ENCODE measurements around the gene DLG2. TPM values are rescaled to one million over a fixed set of nuclear protein-coding genes. Genes with fewer than 3 reads are reported as not detected.

Gene DLG2
- total RNA-seq, 1 donor from 2014 or later: 1.8 TPM

- no peaks in the 10 kb centered on the region for H3K36me3 ChIP-seq (ENCODE audit: insufficient read depth, low read length)
- H3K9ac ChIP-seq (ENCODE audit: low read length): no peak overlapping the region
- Mint-ChIP-seq H3K27me3 (ENCODE audit: low read depth, unreplicated experiment) (no peaks in the 10 kb centered on the region), H3K36me3 (ENCODE audit: low read depth, unreplicated experiment) (no peaks in the 10 kb centered on the region), H3K4me1 (ENCODE audit: low read depth, unreplicated experiment) (peaks cover 37% of the 10 kb centered on the region), H3K4me3 (ENCODE audit: unreplicated experiment) (no peak overlapping the region), H3K9me3 (ENCODE audit: unreplicated experiment) (no peaks in the 10 kb centered on the region), H3K27ac (ENCODE audit: unreplicated experiment) (no peak overlapping the region)
- H3K79me2 ChIP-seq (ENCODE audit: insufficient read depth, low read length): no peaks in the 10 kb centered on the region
- no peak overlapping the region for H3K4me3 ChIP-seq (ENCODE audit: insufficient read depth, low read depth, low read length)
- H2AFZ ChIP-seq (ENCODE audit: low read depth, low read length): peak overlapping the region; percentile 32
- TF ChIP-seq EZH2 (IDR thresholded peaks at IDR 0.05; ENCODE audit: insufficient read depth, low read length): no peak
- no peak for TF ChIP-seq CTCF (IDR thresholded peaks at IDR 0.05; ENCODE audit: insufficient read depth, low read depth, low read length)
- H3K9me3 ChIP-seq (ENCODE audit: insufficient read depth, low read depth, low read length): no peaks in the 10 kb centered on the region
- peaks cover 17% of the 10 kb centered on the region for H3K4me1 ChIP-seq (ENCODE audit: insufficient read depth, low read length)
- no peak overlapping the region for H3K27ac ChIP-seq (ENCODE audit: low read depth, low read length)
- DNase-seq (ENCODE audit: low read depth) (no peak), FAIRE-seq (no peak)
- H4K20me1 ChIP-seq (ENCODE audit: insufficient read depth, low read length): no peaks in the 10 kb centered on the region
- H3K27me3 ChIP-seq (ENCODE audit: insufficient read depth, low read length): no peaks in the 10 kb centered on the region
- H3K4me2 ChIP-seq (ENCODE audit: low read length): no peak overlapping the region
Observed at GRCh38 chr11:83662494-83662893, 1964.7 kb downstream of the DLG2 start.

GRCh38 chr11:83661491-83662350 is 1965.4 kb downstream of the DLG2 start:
- H3K4me3 ChIP-seq (ENCODE audit: insufficient read depth, low read depth, low read length): no peak overlapping the region
- FAIRE-seq (no peak), DNase-seq (ENCODE audit: low read depth) (no peak)
- Mint-ChIP-seq H3K9me3 (ENCODE audit: unreplicated experiment) (no peaks in the 10 kb centered on the region), H3K4me3 (ENCODE audit: unreplicated experiment) (no peak overlapping the region), H3K36me3 (ENCODE audit: low read depth, unreplicated experiment) (no peaks in the 10 kb centered on the region), H3K27ac (ENCODE audit: unreplicated experiment) (no peak overlapping the region), H3K4me1 (ENCODE audit: low read depth, unreplicated experiment) (peaks cover 40% of the 10 kb centered on the region), H3K27me3 (ENCODE audit: low read depth, unreplicated experiment) (no peaks in the 10 kb centered on the region)
- H3K4me1 ChIP-seq (ENCODE audit: insufficient read depth, low read length): peaks cover 17% of the 10 kb centered on the region
- H3K36me3 ChIP-seq (ENCODE audit: insufficient read depth, low read length): no peaks in the 10 kb centered on the region
- no peaks in the 10 kb centered on the region for H3K27me3 ChIP-seq (ENCODE audit: insufficient read depth, low read length)
- no peak overlapping the region for H2AFZ ChIP-seq (ENCODE audit: low read depth, low read length)
- no peaks in the 10 kb centered on the region for H3K9me3 ChIP-seq (ENCODE audit: insufficient read depth, low read depth, low read length)
- H3K9ac ChIP-seq (ENCODE audit: low read length): no peak overlapping the region
- H3K27ac ChIP-seq (ENCODE audit: low read depth, low read length): no peak overlapping the region
- no peak overlapping the region for H3K4me2 ChIP-seq (ENCODE audit: low read length)
- H4K20me1 ChIP-seq (ENCODE audit: insufficient read depth, low read length): no peaks in the 10 kb centered on the region
- H3K79me2 ChIP-seq (ENCODE audit: insufficient read depth, low read length): no peaks in the 10 kb centered on the region
- TF ChIP-seq EZH2 (IDR thresholded peaks at IDR 0.05; ENCODE audit: insufficient read depth, low read length) (no peak), CTCF (IDR thresholded peaks at IDR 0.05; ENCODE audit: insufficient read depth, low read depth, low read length) (no peak)

- FAIRE-seq: no peak
Observed at GRCh38 chr11:83659466-83659865, 1967.7 kb downstream of the DLG2 start.

More at GRCh38 chr11:83659466-83659865, 1967.7 kb downstream of the DLG2 start:
- no peaks in the 10 kb centered on the region for H3K27me3 Mint-ChIP-seq (ENCODE audit: low read depth, unreplicated experiment)
- no peak overlapping the region for H2AFZ ChIP-seq (ENCODE audit: low read depth, low read length)
- no peaks in the 10 kb centered on the region for H3K36me3 Mint-ChIP-seq (ENCODE audit: low read depth, unreplicated experiment)
- TF ChIP-seq CTCF (IDR thresholded peaks at IDR 0.05; ENCODE audit: insufficient read depth, low read depth, low read length) (no peak), EZH2 (IDR thresholded peaks at IDR 0.05; ENCODE audit: insufficient read depth, low read length) (no peak)
- DNase-seq (ENCODE audit: low read depth): no peak
- no peaks in the 10 kb centered on the region for H3K9me3 Mint-ChIP-seq (ENCODE audit: unreplicated experiment)
- no peak overlapping the region for H3K4me3 Mint-ChIP-seq (ENCODE audit: unreplicated experiment)
- no peaks in the 10 kb centered on the region for H4K20me1 ChIP-seq (ENCODE audit: insufficient read depth, low read length)
- no peak overlapping the region for H3K4me3 ChIP-seq (ENCODE audit: insufficient read depth, low read depth, low read length)
- no peaks in the 10 kb centered on the region for H3K36me3 ChIP-seq (ENCODE audit: insufficient read depth, low read length)
- no peaks in the 10 kb centered on the region for H3K9me3 ChIP-seq (ENCODE audit: insufficient read depth, low read depth, low read length)
- peaks cover 28% of the 10 kb centered on the region for H3K4me1 Mint-ChIP-seq (ENCODE audit: low read depth, unreplicated experiment)
- H3K27ac ChIP-seq (ENCODE audit: low read depth, low read length): no peak overlapping the region
- H3K79me2 ChIP-seq (ENCODE audit: insufficient read depth, low read length): no peaks in the 10 kb centered on the region
- no peak overlapping the region for H3K4me2 ChIP-seq (ENCODE audit: low read length)
- H3K27ac Mint-ChIP-seq (ENCODE audit: unreplicated experiment): no peak overlapping the region
- H3K27me3 ChIP-seq (ENCODE audit: insufficient read depth, low read length): no peaks in the 10 kb centered on the region
- no peak overlapping the region for H3K9ac ChIP-seq (ENCODE audit: low read length)
- H3K4me1 ChIP-seq (ENCODE audit: insufficient read depth, low read length): peaks cover 17% of the 10 kb centered on the region
